GM20000 (cell line): ENCODE measurements around the gene NRCAM.

Source experiments
- DNase-seq: peaks from one replicate; pipeline ENCODE4 v3.0.0; 2012; ENCODE audit warnings: low spot score
- TF ChIP-seq, protein P1 (sequence below): IDR thresholded peaks from 2 replicates; pipeline ENCODE4 v1.5.1; 2012; ENCODE audit warnings: mild to moderate bottlenecking, control low read depth; ENCODE audit errors: extremely low read depth, missing control alignments

The NRCAM gene

DNA sequence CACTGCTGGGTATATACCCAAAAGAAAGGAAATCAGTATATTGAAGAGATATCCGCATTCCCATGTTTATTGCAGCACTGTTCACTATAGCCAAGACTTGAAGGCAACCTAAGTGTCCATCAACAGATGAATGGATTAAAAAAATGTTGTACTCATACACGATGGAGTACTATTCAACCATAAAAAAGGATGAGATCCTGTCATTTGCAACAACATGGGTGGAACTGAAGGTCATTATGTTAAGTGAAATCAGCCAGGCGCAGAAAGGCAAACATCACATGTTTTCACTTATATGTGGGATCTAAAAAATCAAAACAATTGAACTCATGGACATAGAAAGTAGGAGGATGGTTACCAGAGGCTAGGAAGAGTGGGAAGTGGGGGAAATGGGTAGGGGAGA, 19.3 kb downstream of the NRCAM start:
- TF ChIP-seq, protein P1, sequence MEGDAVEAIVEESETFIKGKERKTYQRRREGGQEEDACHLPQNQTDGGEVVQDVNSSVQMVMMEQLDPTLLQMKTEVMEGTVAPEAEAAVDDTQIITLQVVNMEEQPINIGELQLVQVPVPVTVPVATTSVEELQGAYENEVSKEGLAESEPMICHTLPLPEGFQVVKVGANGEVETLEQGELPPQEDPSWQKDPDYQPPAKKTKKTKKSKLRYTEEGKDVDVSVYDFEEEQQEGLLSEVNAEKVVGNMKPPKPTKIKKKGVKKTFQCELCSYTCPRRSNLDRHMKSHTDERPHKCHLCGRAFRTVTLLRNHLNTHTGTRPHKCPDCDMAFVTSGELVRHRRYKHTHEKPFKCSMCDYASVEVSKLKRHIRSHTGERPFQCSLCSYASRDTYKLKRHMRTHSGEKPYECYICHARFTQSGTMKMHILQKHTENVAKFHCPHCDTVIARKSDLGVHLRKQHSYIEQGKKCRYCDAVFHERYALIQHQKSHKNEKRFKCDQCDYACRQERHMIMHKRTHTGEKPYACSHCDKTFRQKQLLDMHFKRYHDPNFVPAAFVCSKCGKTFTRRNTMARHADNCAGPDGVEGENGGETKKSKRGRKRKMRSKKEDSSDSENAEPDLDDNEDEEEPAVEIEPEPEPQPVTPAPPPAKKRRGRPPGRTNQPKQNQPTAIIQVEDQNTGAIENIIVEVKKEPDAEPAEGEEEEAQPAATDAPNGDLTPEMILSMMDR: no peak
- no peak for DNase-seq

DNA sequence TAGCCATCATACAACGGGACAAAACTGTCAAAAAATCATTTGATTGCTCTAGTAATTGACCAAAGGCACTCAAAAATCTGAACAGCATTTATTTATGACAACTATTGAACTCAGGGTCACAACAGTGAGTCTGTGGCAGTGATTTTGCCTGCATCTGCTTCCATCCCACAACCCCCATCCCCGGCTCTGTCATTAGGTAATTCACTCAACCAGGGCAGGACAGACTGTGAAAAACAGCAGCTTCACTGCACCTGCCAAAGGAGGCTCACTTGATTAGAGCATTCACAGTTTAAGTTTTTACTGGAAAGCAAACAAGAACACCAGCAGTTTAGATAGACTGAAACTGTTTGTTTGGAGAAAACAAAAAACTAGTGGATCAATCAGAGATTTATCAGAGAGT, 22.2 kb downstream of the NRCAM start:
- TF ChIP-seq, protein P1: no peak
- DNase-seq: no peak

DNA sequence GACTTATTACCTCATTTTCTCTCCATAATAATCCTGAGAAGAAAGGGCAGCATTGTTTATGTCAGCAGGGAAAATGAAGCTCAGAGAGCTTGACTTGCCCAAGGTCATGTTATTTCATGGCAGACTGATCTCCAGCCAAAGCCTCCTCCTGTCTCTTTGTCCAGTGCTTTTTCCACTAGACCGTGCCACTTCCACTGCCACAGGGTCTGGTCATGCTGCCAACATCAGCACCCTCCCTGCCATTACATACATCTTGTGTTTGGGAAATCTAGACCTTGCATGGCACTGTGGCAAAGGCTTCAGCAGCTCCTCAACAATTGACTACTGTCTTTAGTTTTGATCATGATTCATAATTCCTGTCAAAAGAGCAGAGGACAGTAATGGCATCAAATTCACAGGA, 25.1 kb downstream of the NRCAM start:
- TF ChIP-seq, protein P1: no peak
- DNase-seq: no peak

DNA sequence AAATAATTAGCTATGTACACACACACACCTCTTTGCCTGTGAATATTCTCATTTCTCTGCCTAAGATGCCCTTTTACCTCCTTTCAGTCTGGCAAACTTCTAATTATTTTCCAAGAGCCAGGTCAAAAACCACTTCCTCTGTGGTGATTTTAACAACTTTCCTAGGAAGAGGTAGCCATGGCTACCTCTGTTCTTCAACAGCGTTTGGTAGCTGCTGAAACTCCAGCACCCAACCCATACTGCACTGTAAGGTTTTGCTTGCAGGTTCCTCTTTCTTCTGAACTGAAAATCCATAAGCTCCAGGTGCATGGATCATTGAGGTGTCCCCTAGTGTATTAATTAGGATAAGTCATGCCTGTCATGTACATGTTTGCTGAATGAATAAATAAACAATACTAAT, 25.6 kb downstream of the NRCAM start:
- TF ChIP-seq, protein P1: no peak
- no peak for DNase-seq

DNA sequence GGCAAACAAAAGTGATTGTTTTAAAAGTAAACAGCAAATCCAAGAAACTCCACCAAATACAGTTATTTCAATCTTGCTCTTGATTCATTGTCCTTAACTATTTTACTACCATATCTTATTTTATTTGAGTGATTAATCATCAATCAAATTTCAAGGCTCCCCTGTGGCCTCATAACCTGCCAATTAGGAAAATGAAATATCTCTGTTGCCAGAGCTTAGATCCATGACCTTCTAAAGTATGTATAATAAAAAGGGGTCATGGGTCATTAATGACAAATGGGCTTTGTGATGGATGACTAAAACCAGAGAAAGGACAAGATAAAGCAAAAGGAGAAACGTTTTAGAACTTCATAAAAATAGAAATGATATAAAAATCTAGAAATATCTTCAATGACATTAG, 28.5 kb downstream of the NRCAM start:
- TF ChIP-seq, protein P1: no peak
- no peak for DNase-seq

DNA sequence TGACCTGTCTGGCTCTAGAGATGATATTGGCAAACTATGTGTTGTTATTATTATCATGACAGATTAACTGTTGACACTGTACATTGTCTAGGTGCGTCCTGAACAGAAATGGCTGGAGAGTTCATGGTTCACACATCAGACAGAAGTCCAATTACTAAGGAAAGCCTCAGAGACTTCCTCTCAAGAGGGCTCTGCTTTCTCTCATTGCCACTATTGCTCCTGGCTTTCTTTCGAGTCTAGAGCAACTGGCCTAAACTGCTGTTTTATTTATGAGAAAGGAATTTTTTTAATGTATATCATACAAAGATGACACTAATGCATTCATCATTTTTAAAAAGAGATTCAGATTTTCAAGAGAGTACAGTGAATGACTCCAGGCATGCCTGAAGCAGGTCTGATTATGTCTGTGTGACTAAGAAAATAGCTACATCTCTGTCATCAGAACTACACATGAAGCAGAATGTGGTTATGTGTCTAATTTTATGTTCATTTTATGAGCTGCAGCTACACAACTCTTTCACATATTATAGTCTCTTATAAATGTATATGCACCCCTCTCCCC, 30.4 kb downstream of the NRCAM start:
- TF ChIP-seq, protein P1: no peak
- no peak for DNase-seq

DNA sequence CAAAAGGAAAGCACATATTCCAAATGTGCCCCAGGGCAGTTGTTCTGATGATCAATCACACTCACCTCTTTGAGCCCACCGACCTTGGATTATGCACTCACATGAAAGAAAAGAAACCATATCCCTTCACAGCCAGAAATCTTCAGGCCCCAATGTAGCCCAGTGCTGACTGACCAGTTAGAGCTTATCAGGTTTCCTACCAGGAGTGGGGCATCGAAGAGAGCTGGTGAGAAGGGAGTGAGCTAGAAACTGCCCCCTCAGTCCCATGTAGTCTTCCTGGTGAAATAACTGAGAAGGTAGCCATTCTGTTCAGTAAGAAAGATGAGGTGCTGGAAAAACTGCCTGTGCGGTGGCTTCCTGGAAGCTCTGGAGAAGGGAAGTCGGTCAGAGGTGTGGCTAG, 32.2 kb downstream of the NRCAM start:
- no peak for DNase-seq
- TF ChIP-seq, protein P1: no peak
